OCI-LY7 (cell line): Measurements from ENCODE around the gene EYA2. TPM values are rescaled to one million over a fixed set of nuclear protein-coding genes. Genes with fewer than 3 reads are reported as not detected.

Source experiments
- BruUV-seq: library from RNA; stranded (reverse); fragments of 400-500 nt; replicated peaks from 2 replicates; lab custom pipeline; 2021; lab: Mats Ljungman, UMichigan
- CTCF ChIA-PET: fragments of 300-600 bp; sonication (Branson Sonifier 250); formaldehyde crosslinking; loops from one replicate; lab custom pipeline; 2022; ENCODE audit warnings: antibody characterized with exemption; ENCODE audit not compliant: unreplicated experiment; lab: Charles Lee
- POLR2A ChIA-PET: fragments of 300-600 bp; sonication (Branson Sonifier 250); formaldehyde crosslinking; loops from one replicate; lab custom pipeline; 2022; ENCODE audit warnings: antibody characterized with exemption; lab: Charles Lee
- DNase-seq: peaks from one replicate; pipeline ENCODE4 v3.0.0-alpha.2; 2015; ENCODE audit warnings: low spot score
- H2AFZ ChIP-seq: fragments of 200-600 bp; sonication (generic), shearing (Covaris generic); 2 replicates; pipeline ENCODE4 v1.6.1; 2014; ENCODE audit warnings: mild to moderate bottlenecking, antibody characterized with exemption, low read length, moderate library complexity
- H3K27ac ChIP-seq: fragments of 200-600 bp; sonication (generic); 2 replicates; pipeline ENCODE4 v1.5.1; 2014; ENCODE audit warnings: mixed run types, low read depth, mild to moderate bottlenecking, moderate library complexity, low read length, inconsistent platforms; ENCODE audit not compliant: poor library complexity, severe bottlenecking
- H3K36me3 ChIP-seq: fragments of 200-600 bp; sonication (generic); 2 replicates; pipeline ENCODE4 v1.6.1; 2014; ENCODE audit warnings: mild to moderate bottlenecking, antibody characterized with exemption, low read length, moderate library complexity, mixed read lengths; ENCODE audit not compliant: insufficient read depth
- H3K4me1 ChIP-seq: fragments of 200-600 bp; sonication (generic); 2 replicates; pipeline ENCODE4 v1.5.1; 2014; ENCODE audit warnings: mild to moderate bottlenecking, low read length; ENCODE audit not compliant: insufficient read depth, poor library complexity, severe bottlenecking
- H3K4me2 ChIP-seq: fragments of 200-600 bp; sonication (generic); 2 replicates; pipeline ENCODE4 v1.6.1; 2014; ENCODE audit warnings: mild to moderate bottlenecking, low read length
- H3K4me3 ChIP-seq: fragments of 200-600 bp; sonication (generic); 2 replicates; pipeline ENCODE4 v1.5.1; 2014; ENCODE audit warnings: mild to moderate bottlenecking, low read depth, low read length; ENCODE audit not compliant: poor library complexity, severe bottlenecking
- H3K79me2 ChIP-seq: fragments of 200-600 bp; sonication (generic); 2 replicates; pipeline ENCODE4 v1.6.1; 2016; ENCODE audit warnings: low read depth, mild to moderate bottlenecking, low read length, moderate library complexity, mixed read lengths; ENCODE audit not compliant: insufficient read depth
- H3K9me2 ChIP-seq: fragments of 200-600 bp; sonication (generic); 2 replicates; pipeline ENCODE4 v1.6.1; 2016; ENCODE audit warnings: mild to moderate bottlenecking, low read length, mixed read lengths; ENCODE audit not compliant: insufficient read depth
- H3K9me3 ChIP-seq: fragments of 200-600 bp; sonication (generic); 2 replicates; pipeline ENCODE4 v1.6.1; 2014; ENCODE audit warnings: mild to moderate bottlenecking, mixed run types, low read length, mixed read lengths
- H4K20me1 ChIP-seq: fragments of 200-600 bp; sonication (generic); 2 replicates; pipeline ENCODE4 v1.6.1; 2014; ENCODE audit warnings: mild to moderate bottlenecking, antibody characterized with exemption, low read length, moderate library complexity, mixed read lengths; ENCODE audit not compliant: insufficient read depth
- CTCF ChIP-seq: fragments of 200-600 bp; sonication (generic); conservative IDR thresholded peaks from 2 replicates; pipeline ENCODE4 v1.5.1; 2014; ENCODE audit warnings: mild to moderate bottlenecking, antibody characterized with exemption, low read length, moderate library complexity, mixed read lengths
- EZH2phosphoT487 ChIP-seq: fragments of 200-600 bp; sonication (generic); IDR thresholded peaks from 2 replicates; pipeline ENCODE4 v1.6.1; 2018; ENCODE audit warnings: low read depth, borderline replicate concordance, mild to moderate bottlenecking, mixed run types, antibody characterized with exemption, low read length, moderate library complexity, mixed read lengths
- intact Hi-C: fragments of 100-400 bp; cut with micrococcal nuclease; formaldehyde crosslinking; loops from one replicate; pipeline ENCODE4 v1.10.0; 2022; ENCODE audit not compliant: unreplicated experiment
- total RNA-seq, 2 experiments: library from RNA; depleted of rRNA in 1 of 2; stranded (reverse); fragments of >200 nt in 1 of 2; shearing (Covaris generic) in 1 of 2; gene quantifications; 2 replicates each; pipeline ENCODE4 v1.2.3, GENCODE V29; 2014 to 2022

The EYA2 gene
- total RNA-seq, 2 experiments from 2014 or later = not detected

- Histone ChIP-seq H3K4me3 (no peak overlapping the region), H3K27ac (no peak overlapping the region), H3K36me3 (no peaks in the 10 kb centered on the region), H3K4me1 (no peaks in the 10 kb centered on the region), H4K20me1 (no peaks in the 10 kb centered on the region), H3K4me2 (no peak overlapping the region), H2AFZ (no peak overlapping the region), H3K9me3 (0 out of 2 replicates have a peak, but pooled peaks cover 3% of the 10 kb centered on the region), H3K79me2 (no peaks in the 10 kb centered on the region), H3K9me2 (no peaks in the 10 kb centered on the region)
- DNase-seq = no peak
- BruUV-seq = no TSS peak
- intact Hi-C loops = no loop called here
- ChIA-PET CTCF (no interaction called here), POLR2A (interaction anchor here (0.6 kb wide), 1 partner anchor 1639 kb away, joined by 3 read pairs; no protein-coding TSS in a partner anchor)
- no peak for TF ChIP-seq CTCF
- TF ChIP-seq EZH2phosphoT487 = no peak
Measured at GRCh38 chr20:47075263-47075662, 180.6 kb downstream of the EYA2 start.

GRCh38 chr20:47079047-47079446 is 184.4 kb downstream of the EYA2 start:
- Histone ChIP-seq H3K36me3 (no peaks in the 10 kb centered on the region), H4K20me1 (no peaks in the 10 kb centered on the region), H3K4me2 (no peak overlapping the region), H2AFZ (no peak overlapping the region), H3K27ac (no peak overlapping the region), H3K79me2 (no peaks in the 10 kb centered on the region), H3K4me3 (no peak overlapping the region), H3K9me3 (0 out of 2 replicates have a peak, but pooled peaks cover 3% of the 10 kb centered on the region), H3K9me2 (no peaks in the 10 kb centered on the region), H3K4me1 (no peaks in the 10 kb centered on the region)
- ChIA-PET POLR2A (no interaction called here), CTCF (no interaction called here)
- DNase-seq = no peak
- BruUV-seq = no TSS peak
- TF ChIP-seq CTCF (no peak), EZH2phosphoT487 (no peak)
- intact Hi-C loops = no loop called here

GRCh38 chr20:47080365-47080764 is 185.7 kb downstream of the EYA2 start:
- no peaks in the 10 kb centered on the region for H3K79me2 ChIP-seq
- ChIA-PET POLR2A (no interaction called here), CTCF (no interaction called here)
- H3K27ac ChIP-seq = no peak overlapping the region
- DNase-seq = no peak
- H3K4me3 ChIP-seq = no peak overlapping the region
- no peak overlapping the region for H3K4me2 ChIP-seq
- no TSS peak for BruUV-seq
- TF ChIP-seq EZH2phosphoT487 (no peak), CTCF (no peak)
- H3K9me2 ChIP-seq = no peaks in the 10 kb centered on the region
- no peak overlapping the region for H2AFZ ChIP-seq
- H3K4me1 ChIP-seq = no peaks in the 10 kb centered on the region
- intact Hi-C loops = no loop called here
- 0 out of 2 replicates have a peak, but pooled peaks cover 3% of the 10 kb centered on the region for H3K9me3 ChIP-seq
- no peaks in the 10 kb centered on the region for H4K20me1 ChIP-seq
- H3K36me3 ChIP-seq = no peaks in the 10 kb centered on the region
